ENCODE data around the gene CERK.

Gene CERK

GRCh38 chr22:46730568-46731245, 7.3 kb downstream of the CERK start:
- no peak for DNase-seq

GRCh38 chr22:46728470-46728869, 9.6 kb downstream of the CERK start:
- DNase-seq: no peak

- DNase-seq: no peak
Observed at GRCh38 chr22:46727813-46728364, 10.2 kb downstream of the CERK start.

- no peak for DNase-seq
Observed at GRCh38 chr22:46726986-46727317, 11.1 kb downstream of the CERK start.

- no peak for DNase-seq
Observed at GRCh38 chr22:46726066-46726985, 11.7 kb downstream of the CERK start.

- DNase-seq: no peak
Observed at GRCh38 chr22:46725096-46725495, 13.0 kb downstream of the CERK start.

- no peak for DNase-seq
Observed at GRCh38 chr22:46723882-46724281, 14.2 kb downstream of the CERK start.

GRCh38 chr22:46721501-46722085, 16.5 kb downstream of the CERK start:
- no peak for DNase-seq

- no peak for DNase-seq
Observed at GRCh38 chr22:46719921-46720320, 18.1 kb downstream of the CERK start.

GRCh38 chr22:46714550-46714949, 23.5 kb downstream of the CERK start:
- no peak for DNase-seq

- DNase-seq: no peak
Observed at GRCh38 chr22:46712288-46712687, 25.8 kb downstream of the CERK start.

- no peak for DNase-seq
Observed at GRCh38 chr22:46710806-46711205, 27.2 kb downstream of the CERK start.

GRCh38 chr22:46708766-46709330, 29.2 kb downstream of the CERK start:
- DNase-seq: no peak

- DNase-seq: no peak
Observed at GRCh38 chr22:46707827-46708570, 30.1 kb downstream of the CERK start.

GRCh38 chr22:46707305-46707704, 30.7 kb downstream of the CERK start:
- DNase-seq: no peak

- DNase-seq: no peak
Observed at GRCh38 chr22:46706060-46706459, 32.0 kb downstream of the CERK start.

- DNase-seq: no peak
Observed at GRCh38 chr22:46703996-46704370, 34.1 kb downstream of the CERK start.

- no peak for DNase-seq
Observed at GRCh38 chr22:46703171-46703995, 34.7 kb downstream of the CERK start.

GRCh38 chr22:46701262-46701661, 36.8 kb downstream of the CERK start:
- no peak for DNase-seq

GRCh38 chr22:46699091-46699490, 39.0 kb downstream of the CERK start:
- DNase-seq: no peak

- DNase-seq: no peak
Observed at GRCh38 chr22:46697811-46698515, 40.1 kb downstream of the CERK start.

All from cerebellar nuclear complex (tissue), 1 donor.